WERI-Rb-1 (cell line): Measurements from ENCODE around the gene UNC13C.
"Not testable (repeated sequence)": the region's sequence is repeated elsewhere in the genome, so short reads cannot be mapped to it uniquely, and the experiment has no call there.

Experiments
- DNase-seq: peaks from one replicate; pipeline ENCODE4 v3.0.0-alpha.2; 2020
- H3K27ac ChIP-seq: fragments of 250-450 bp; sonication (Bioruptor Pico); 2 replicates; pipeline ENCODE4 v1.5.1; 2020; ENCODE audit warnings: mild to moderate bottlenecking, moderate library complexity
- H3K27me3 ChIP-seq: fragments of 250-450 bp; sonication (Bioruptor Pico); 2 replicates; pipeline ENCODE4 v1.5.1; 2021; ENCODE audit warnings: mild to moderate bottlenecking, low read depth, moderate library complexity; ENCODE audit not compliant: insufficient read depth, severe bottlenecking
- H3K36me3 ChIP-seq: fragments of 250-450 bp; sonication (Bioruptor Pico); 2 replicates; pipeline ENCODE4 v1.5.1; 2020; ENCODE audit warnings: mild to moderate bottlenecking, moderate library complexity
- H3K4me3 ChIP-seq: 2 replicates; pipeline ENCODE4 v1.5.1; 2011; ENCODE audit warnings: low read depth, mild to moderate bottlenecking, control low read depth, low read length
- H3K9me3 ChIP-seq: fragments of 250-450 bp; sonication (Bioruptor Pico); 2 replicates; pipeline ENCODE4 v1.5.1; 2021; ENCODE audit warnings: mild to moderate bottlenecking, moderate library complexity; ENCODE audit not compliant: severe bottlenecking
- TF ChIP-seq, protein P1 (sequence below): IDR thresholded peaks from 2 replicates; pipeline ENCODE4 v1.5.1; 2011; ENCODE audit warnings: low read depth, mild to moderate bottlenecking, control low read depth, inconsistent platforms, low read length

The UNC13C gene

DNA sequence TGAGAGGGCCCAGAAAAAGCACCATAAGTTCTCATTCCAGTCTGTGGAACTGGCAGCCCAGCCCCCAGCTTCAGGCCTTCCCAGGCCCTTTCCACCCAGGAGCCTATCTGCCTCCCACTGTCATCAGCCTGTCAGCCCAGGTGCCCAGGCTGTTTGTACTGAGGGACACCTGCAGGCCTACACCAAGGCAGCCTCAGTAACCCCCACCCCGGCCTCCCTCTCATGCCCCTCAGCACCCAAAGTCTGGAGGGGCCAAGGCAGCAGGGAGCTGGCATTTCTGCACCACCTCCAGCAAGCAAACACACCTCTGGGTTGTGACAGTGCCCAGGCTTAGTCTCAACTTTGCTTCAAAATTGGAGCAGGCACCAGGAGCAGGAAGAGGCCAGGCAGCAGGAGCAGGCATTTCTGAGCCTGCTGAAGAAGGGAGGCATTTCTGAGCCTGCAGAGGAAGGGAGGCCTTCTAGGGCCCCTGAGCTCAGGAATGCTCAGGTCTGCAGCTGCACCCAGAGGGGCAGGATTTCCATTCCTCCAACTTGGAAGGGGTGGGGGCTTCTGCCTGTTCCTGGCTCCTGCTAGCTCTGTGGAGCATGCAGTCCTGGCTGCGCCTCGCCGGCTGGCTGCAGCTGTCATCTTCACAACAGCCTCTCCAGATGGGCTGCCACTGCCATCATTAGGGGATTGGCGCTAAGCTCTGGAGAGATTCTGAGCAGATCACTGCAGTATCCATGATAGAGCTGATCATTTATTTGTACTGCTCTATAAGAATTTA is 396.1 kb downstream of the UNC13C start:
- TF ChIP-seq, protein P1, sequence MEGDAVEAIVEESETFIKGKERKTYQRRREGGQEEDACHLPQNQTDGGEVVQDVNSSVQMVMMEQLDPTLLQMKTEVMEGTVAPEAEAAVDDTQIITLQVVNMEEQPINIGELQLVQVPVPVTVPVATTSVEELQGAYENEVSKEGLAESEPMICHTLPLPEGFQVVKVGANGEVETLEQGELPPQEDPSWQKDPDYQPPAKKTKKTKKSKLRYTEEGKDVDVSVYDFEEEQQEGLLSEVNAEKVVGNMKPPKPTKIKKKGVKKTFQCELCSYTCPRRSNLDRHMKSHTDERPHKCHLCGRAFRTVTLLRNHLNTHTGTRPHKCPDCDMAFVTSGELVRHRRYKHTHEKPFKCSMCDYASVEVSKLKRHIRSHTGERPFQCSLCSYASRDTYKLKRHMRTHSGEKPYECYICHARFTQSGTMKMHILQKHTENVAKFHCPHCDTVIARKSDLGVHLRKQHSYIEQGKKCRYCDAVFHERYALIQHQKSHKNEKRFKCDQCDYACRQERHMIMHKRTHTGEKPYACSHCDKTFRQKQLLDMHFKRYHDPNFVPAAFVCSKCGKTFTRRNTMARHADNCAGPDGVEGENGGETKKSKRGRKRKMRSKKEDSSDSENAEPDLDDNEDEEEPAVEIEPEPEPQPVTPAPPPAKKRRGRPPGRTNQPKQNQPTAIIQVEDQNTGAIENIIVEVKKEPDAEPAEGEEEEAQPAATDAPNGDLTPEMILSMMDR, result 0 out of 2 replicates have a peak, but pooled peaks have one; percentile 6
- Histone ChIP-seq H3K9me3 (peaks cover 11% of the 10 kb centered on the region), H3K27me3 (no peaks in the 10 kb centered on the region), H3K36me3 (no peaks in the 10 kb centered on the region), H3K4me3 (no peak overlapping the region), H3K27ac (peak overlapping the region; percentile 61)
- DNase-seq, result peak; percentile 82

DNA sequence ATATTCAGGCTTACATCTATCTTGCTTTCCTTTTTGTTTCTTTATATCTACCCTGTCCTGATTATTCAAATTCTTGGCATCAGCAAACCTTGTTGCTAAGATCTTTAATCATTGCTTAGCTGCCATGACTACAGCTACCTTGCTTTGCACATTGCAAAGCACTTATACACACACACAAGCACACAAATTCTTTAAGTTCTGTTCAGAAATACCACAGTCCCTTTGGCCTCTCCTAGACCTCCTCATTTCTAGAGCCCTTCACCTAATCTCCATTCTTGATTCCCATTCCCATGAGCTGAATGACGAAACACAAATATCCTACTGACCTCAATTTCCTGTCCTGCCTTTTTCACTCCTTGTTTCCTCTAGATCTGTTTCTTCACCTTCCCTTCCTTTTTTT is 409.6 kb downstream of the UNC13C start:
- Histone ChIP-seq H3K9me3 (no peaks in the 10 kb centered on the region), H3K27me3 (peaks cover 3% of the 10 kb centered on the region), H3K36me3 (no peaks in the 10 kb centered on the region), H3K27ac (no peak overlapping the region), H3K4me3 (no peak overlapping the region)
- TF ChIP-seq, protein P1, result no peak
- DNase-seq, result no peak

DNA sequence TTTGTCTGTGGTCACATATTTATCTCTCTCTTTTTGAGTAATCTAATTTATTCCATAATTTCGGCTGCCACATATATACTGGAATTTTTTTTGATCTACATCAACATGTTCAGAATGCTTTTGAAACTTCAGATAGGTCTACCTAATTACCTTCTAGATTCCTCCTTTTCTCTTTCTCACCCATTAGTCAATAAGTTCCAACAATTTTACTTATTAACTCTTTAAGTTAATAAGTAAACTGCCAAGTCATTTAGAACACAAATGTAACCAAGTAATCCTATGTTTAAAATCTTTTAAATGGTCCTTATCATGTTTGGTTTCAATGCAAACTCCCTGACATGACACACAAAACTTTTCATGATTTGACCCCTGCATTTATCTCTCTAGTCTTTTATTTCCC is 410.5 kb downstream of the UNC13C start:
- no peak for DNase-seq
- no peaks in the 10 kb centered on the region for H3K36me3 ChIP-seq
- H3K27ac ChIP-seq, result no peak overlapping the region
- H3K27me3 ChIP-seq, result peaks cover 3% of the 10 kb centered on the region
- H3K4me3 ChIP-seq, result no peak overlapping the region
- TF ChIP-seq, protein P1, result no peak
- H3K9me3 ChIP-seq, result no peaks in the 10 kb centered on the region

DNA sequence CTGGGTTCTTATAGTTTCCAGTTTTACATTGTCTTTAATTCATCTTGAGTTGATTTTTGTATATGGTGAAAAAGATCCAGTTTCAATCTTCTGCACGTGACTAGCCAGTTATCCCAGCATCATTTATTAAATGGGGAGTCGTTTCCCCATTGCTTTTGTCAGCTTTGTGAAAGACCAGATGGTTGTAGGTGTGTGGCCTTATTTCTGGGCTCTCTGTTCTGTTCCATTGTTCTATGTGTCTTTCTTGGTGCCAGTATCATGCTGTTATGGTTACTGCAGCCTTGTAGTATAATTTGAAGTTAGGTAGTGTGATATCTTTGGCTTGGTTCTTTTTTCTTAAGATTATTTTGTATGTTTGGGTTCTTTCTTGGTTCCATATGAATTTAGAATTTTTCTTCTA is 432.2 kb downstream of the UNC13C start:
- Histone ChIP-seq H3K4me3 (no peak overlapping the region), H3K27me3 (no peaks in the 10 kb centered on the region), H3K27ac (no peak overlapping the region), H3K36me3 (no peaks in the 10 kb centered on the region), H3K9me3 (no peaks in the 10 kb centered on the region)
- no peak for DNase-seq
- TF ChIP-seq, protein P1, result no peak

DNA sequence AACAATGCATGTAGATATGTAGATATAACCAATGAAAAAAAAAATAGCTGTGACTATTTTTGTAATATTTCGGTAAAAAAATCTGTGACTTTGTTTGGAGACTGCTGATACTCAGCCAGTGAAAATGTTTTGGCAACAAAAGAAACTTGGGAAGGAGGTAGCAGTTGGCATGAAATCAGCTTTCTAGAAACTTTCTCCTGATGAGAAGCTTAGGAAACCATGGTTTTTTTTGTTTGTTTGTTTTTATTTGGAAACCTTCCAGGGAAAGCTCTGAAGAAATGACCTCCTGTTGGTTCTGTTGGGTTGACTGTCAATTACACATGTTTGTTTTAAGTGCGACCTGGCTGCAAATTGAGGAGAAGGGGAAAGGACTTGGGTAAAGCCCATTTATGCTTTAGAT is 445.9 kb downstream of the UNC13C start:
- TF ChIP-seq, protein P1, result no peak
- H3K36me3 ChIP-seq, result no peaks in the 10 kb centered on the region
- H3K4me3 ChIP-seq, result no peak overlapping the region
- no peaks in the 10 kb centered on the region for H3K9me3 ChIP-seq
- no peak overlapping the region for H3K27ac ChIP-seq
- no peaks in the 10 kb centered on the region for H3K27me3 ChIP-seq
- no peak for DNase-seq

DNA sequence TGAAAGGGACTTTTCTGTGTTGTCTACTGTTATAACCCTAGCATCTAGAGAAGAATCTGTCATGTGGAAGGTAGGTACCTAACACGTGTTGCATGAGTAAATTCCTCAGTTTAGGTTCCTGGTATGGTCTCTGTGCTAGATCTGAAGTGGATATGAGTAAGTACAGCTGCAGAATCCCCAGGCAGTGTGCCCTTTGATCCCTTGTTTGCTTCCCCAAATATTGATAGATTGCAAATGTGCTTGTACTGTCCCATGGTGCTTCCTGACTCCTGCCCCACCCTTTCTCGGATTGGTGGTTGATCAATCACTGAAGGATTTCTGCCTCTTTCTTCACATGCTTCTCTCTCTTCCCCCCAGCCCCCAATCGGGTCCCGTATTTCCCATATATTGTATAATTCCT is 450.4 kb downstream of the UNC13C start:
- no peak for DNase-seq
- no peaks in the 10 kb centered on the region for H3K9me3 ChIP-seq
- TF ChIP-seq, protein P1, result no peak
- no peaks in the 10 kb centered on the region for H3K27me3 ChIP-seq
- H3K4me3 ChIP-seq, result no peak overlapping the region
- H3K27ac ChIP-seq, result no peak overlapping the region
- H3K36me3 ChIP-seq, result no peaks in the 10 kb centered on the region

DNA sequence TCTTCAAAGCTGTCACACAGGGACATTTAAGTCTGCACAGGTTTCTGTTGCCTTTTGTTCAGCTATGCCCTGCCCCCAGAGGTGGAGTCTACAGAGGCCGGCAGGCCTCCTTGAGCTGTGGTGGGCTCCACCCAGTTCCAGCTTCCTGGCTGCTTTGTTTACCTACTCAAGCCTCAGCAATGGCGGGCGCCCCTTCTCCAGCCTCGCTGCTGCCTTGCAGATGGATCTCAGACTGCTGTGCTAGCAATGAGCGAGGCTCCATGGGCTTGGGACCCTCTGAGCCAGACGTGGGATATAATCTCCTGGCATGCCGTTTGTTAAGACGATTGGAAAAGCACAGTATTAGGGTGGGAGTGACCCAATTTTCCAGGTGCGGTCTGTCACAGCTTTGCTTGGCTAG is 472.0 kb downstream of the UNC13C start:
- DNase-seq, H3K4me3 ChIP-seq, H3K27ac ChIP-seq, H3K36me3 ChIP-seq, H3K9me3 ChIP-seq, H3K27me3 ChIP-seq: not testable (repeated sequence)
